ENCODE measurements around the gene CERS6.
"Not testable (repeated sequence)": the region's sequence is repeated elsewhere in the genome, so short reads cannot be mapped to it uniquely, and the experiment has no call there.

The CERS6 gene

GRCh38 chr2:168650781-168651180, 194.7 kb downstream of the CERS6 start:
- DNase-seq = no peak

- peak in 1 of 2 experiments; percentile 71 for DNase-seq
Measured at GRCh38 chr2:168652997-168653921, 197.2 kb downstream of the CERS6 start.

DNA sequence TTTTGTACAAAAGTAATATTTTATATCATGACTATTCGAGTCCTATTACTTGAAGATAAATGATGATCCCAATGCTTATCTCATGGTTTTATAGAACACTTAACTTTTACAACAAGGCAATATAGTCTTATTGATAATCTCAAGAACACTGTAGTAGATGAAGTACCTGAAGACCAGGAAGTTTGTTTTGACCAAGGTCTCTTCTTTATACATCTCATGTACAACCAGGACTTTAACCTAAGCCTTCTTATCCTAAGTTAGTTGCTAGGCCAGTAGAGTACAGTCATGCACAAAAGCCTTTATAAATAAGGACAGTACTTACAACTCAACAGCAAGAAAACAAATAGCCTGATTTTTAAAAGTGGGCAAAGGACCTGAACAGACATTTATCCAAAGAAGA, 198.6 kb downstream of the CERS6 start:
- no peak for DNase-seq

DNA sequence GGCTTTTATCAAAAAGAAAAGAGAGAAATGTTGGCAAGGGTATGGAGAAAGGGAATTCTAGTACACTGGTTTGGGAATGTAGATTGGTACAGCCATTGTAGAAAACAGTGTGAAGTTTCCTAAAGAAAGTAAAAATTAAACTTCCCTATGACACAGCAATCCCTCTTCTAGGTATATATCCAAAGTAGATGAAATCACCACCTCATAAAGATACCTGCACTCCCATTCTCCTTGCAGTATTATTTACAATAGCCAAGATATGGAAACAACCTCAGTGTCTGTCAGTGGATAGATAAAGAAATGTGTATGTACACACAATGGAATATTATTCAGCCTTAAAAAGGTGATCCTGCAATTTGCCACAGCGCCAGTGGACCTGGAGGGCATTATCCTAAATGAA, 199.1 kb downstream of the CERS6 start:
- no peak for DNase-seq

DNA sequence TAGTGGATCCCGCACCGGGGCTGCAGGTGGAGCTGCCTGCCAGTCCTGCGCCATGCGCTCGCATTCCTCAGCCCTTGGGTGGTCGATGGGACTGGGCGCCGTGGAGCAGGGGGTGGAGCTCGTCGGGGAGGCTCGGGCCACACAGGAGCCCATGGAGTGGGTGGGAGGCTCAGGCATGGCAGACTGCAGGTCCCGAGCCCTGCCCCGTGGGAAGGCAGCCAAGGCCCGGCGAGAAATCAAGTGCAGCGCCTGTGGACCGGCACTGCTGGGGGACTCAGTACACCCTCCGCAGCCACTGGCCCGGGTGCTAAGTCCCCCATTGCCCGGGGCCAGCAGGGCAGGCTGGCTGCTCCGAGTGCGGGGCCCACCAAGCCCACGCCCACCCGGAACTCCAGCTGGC, 201.3 kb downstream of the CERS6 start:
- DNase-seq = not testable (repeated sequence)

DNA sequence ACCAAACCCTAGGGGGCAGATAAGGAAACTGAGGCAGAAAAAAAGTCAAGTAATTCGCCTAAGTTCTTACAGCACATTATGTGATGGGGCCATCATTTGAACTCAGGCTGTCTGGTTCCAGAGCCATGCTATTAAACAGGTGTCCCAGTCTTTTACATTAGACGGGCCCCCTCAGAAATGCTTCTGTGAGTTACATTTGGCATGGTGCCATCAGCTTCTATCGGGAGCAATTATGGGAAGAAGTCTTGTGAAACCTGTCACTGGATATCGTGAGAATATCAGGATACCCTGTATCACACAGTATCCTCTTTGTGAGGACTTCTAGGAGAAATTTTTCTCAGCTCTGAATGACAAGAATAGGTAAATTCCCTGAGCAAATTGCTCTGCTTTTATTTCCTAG, 202.6 kb downstream of the CERS6 start:
- no peak for DNase-seq

GRCh38 chr2:168660870-168661862, 205.1 kb downstream of the CERS6 start:
- peak in 1 of 2 experiments; percentile 8 for DNase-seq

DNA sequence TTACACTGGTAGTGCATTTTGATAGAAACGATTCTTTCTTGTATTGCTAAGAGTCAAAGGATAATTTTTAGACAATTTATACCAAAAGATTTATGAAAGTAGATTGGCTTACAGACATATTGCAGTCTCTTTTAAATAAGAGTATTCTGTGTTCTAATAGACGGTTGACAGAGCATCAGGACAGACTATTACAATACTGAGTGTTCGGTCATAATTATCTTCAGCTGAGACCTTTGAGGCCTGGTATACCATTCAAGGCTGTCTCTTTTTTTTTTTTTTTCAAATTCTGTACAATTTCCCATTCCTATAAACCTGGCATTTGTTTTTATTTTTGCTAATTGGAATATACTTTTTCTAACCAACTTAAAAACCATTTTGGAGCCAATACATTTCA, 205.8 kb downstream of the CERS6 start:
- DNase-seq = no peak

DNA sequence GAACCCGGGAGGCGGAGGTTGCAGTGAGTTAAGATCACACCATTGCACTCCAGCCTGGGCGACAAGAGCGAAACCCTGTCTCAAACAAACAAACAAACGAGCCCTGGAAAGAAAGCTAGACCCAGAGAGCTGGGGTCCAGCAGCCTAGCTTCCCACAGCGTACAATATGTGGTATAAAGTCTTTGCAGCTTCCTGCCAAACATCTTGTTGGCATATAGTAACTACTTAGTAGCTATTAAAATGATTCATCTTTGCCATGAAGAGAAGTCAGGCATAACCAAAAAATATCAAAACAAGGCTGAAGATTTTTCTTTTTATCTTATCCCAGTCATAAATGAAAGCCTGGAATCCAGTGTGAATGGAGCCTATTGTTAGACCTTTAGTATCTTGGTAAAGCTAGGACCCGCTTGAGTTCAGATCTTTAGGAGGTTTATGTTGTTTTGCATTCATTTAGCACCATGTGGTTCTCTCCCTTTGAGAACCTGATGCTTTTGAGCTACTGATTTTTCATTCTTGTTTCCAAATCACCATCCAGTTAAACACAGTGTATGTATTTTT, 206.7 kb downstream of the CERS6 start:
- DNase-seq = peak; percentile 49 to 66

DNA sequence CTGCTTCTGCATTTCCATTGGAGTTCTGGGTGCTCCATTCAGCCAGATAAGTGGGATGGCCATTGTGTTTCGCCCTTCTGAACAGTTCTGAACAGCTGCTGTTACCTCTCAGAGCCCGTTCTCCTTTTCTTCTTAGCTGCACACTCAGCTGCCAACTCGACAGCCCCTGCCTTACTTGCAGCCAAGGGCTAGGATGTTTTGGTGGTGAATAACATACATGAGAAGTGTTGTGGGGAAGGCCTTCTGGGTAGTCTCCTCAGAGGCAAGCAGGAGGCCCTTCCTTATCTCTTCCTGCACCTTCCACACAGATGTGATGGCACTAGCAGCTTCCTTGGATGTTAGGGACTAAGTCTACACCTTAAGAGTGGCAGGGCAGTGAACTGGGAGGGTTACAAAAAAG, 207.9 kb downstream of the CERS6 start:
- peak; percentile 28 to 80 for DNase-seq

DNA sequence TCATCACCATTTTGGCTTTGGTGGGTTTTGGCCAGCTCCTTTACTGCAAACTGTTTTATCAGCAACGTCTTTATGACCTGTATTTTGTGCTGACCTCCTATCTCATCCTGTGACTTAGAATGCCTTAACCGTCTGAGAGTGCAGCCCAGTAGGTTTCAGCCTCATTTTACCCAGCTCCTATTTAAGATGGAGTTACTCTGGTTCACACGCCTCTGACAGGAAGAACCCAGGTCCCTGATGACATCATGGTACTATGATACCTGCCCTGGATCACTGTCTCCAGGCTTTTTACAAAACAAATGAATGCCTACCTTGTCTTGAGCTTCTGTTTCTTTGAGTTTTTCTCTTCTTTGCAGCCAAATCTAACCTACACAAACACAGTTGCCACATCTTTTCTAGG, 208.6 kb downstream of the CERS6 start:
- not testable (repeated sequence) for DNase-seq

DNA sequence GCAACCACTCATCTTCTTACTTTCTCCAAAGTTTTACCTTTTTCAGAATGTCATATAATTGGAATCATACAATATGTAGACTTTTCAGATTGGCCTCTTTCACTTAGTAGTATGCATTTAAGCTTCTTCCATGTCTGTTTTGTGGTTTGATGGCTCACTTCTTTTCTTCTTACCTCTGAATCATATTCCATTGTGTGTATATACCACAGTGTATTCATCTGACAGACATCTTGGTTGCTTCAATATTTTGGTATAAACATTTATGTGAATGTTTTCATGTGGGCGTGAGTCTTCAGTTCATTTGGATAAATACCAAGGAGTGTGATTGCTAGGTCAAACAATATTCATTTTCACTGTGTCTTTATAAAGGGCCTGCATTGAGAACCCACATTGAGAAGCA, 210.3 kb downstream of the CERS6 start:
- no peak for DNase-seq

GRCh38 chr2:168667156-168667555, 211.1 kb downstream of the CERS6 start:
- no peak for DNase-seq

GRCh38 chr2:168669151-168669550, 213.1 kb downstream of the CERS6 start:
- no peak for DNase-seq

- no peak for DNase-seq
Measured at GRCh38 chr2:168670478-168670877, 214.4 kb downstream of the CERS6 start.

DNA sequence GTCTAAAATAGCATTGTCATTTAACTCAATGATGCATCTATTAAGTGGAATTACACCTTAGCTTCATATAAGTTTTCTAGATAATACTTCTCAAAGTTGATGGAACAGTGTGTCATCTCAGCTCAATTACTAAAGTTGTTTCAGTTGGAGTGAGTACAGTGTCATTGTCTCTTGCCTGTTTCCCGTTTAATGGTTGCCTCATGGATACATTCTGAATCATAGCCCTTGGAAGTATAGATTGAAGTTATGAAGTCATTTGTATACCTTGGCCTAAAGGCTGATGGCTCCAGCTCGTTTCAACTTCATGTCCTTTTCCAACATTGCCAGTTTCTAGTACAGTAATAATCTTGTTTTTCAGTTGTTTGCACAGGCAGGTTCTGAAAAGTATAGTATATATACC, 215.9 kb downstream of the CERS6 start:
- DNase-seq = no peak

DNA sequence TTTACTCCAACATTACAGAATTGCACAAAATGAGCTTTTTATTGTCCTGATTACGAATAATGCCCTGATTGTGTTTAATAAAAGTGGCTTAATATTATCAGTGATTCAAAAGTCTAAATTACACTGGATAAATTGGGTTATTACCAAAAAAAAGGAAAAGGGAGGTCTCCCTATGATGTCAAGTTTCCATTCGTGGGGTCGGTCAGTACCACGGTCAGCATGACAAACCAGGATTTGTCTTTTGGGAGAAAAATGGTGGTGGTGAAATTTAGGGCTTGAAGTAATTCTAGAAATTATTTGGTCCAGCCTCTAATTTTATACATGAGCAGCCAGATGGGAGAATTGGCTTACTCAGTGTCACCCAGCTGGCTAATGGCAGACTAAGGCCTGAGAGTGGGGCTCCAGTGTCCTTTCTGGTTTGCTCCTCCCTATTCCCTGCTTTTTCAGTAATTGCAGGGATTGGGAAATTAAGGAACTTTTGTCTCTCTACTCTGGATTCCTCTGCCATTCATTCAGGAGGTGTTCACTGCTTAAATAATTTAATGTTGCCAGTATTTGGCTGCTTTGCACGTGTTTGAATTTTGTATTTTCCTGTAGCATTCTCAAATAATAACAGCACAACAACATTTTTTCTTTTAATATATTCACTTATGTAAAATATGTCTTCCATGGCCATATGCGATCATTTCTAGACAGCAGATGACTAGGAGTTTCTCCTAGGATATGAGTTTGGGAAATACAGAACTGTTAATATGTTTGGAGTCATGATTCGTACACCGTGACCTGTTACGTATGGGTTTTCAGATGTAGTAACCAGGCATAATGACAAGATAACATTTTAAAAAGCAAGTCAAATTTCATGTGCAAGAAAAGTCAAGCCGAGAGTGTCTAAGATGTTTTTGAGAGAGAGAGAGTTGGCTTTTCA, 217.5 kb downstream of the CERS6 start:
- peak; percentile 19 to 32 for DNase-seq

DNA sequence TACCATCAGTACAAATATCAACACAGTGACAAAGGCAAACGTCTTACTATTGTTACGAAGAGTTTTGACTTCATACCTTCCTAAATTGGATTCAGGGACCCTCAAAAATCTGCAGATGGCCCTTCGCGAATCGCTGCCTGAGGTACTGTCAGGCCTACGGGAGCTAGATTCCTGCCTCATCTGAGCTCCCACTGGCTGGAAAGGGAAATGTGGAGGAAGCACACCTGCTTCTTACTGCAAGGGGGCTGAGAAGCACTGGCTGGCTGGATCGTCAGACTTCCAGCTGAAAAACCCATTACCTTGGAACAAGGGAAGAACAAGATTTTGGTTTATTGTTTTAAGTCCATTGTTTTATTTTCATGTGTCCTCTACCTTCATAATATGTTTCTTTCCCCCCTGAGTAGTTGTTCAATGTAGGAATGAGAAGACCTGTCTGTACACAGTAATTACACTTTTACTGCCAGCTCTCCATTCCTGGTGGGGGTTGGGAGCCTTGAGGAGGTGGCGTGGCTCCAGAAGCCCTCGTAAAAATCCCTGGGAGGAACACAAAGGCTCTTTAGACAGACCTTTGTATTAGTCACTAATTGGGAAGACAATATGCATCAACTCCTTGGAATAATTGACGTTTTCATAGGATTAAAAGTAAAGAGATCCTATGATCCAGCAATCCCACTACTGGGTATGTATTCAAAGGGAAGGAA, 222.2 kb downstream of the CERS6 start:
- no peak for DNase-seq

GRCh38 chr2:168679081-168679480, 223.0 kb downstream of the CERS6 start:
- DNase-seq = no peak

DNA sequence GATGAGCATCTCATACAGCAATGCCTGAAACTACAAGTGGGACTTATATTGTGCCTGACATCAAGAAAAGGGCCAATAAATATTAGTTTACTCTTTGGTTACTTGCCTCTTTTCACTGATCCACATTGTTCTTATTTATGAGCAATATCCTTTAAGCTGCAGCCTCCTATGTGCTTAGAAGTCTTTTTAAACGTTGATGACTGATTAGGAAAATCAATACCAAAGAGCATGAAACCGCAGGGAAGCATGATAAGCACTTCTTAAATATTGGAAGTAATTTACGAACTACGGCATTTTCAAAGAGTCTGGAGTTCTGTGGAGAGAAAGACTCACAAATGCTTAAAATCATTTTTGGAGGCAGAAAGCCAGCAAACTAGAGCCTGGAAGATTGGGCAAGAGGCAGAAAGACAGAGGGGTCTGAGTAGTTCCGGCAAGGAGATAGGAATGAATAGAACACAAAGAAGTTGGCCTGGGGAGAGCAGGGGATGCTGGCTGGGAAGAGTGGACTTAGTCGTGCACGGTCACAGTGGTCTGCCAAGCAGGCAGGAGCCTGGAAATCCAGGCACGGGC, 223.8 kb downstream of the CERS6 start:
- no peak for DNase-seq

GRCh38 chr2:168683996-168684395, 227.9 kb downstream of the CERS6 start:
- no peak for DNase-seq

Data from NCI-H446 (cell line).